ENCODE results near the gene TRIM29. TPM values are rescaled to one million over a fixed set of nuclear protein-coding genes. Genes with fewer than 3 reads are reported as not detected.

TRIM29 gene
- total RNA-seq, 1 experiment from 2014 or later: not detected

- Histone ChIP-seq H4K8ac (replicated peaks; ENCODE audit: insufficient read length, low read depth, low read length) (no peak overlapping the region), H3K27ac (ENCODE audit: insufficient read length, low read depth, low read length) (no peak overlapping the region), H2BK120ac (ENCODE audit: low read depth, low read length, poor library complexity, severe bottlenecking) (no peak overlapping the region), H3K79me1 (ENCODE audit: insufficient read depth, low read depth, low read length, poor library complexity, severe bottlenecking) (no peaks in the 10 kb centered on the region), H2AFZ (ENCODE audit: low read length) (no peak overlapping the region), H3K23me2 (ENCODE audit: insufficient read length, low read depth, low read length, poor library complexity, severe bottlenecking) (no peaks in the 10 kb centered on the region), H3K14ac (ENCODE audit: insufficient read depth, low read length) (no peak overlapping the region), H3K4ac (ENCODE audit: low read depth, low read length) (no peak overlapping the region), H3K9ac (ENCODE audit: extremely low read depth, insufficient read length, low read length) (no peak overlapping the region), H4K91ac (ENCODE audit: insufficient read length, low read depth, low read length) (no peak overlapping the region), H3K4me2 (ENCODE audit: insufficient read depth, insufficient read length, low read length) (no peak overlapping the region), H2BK20ac (ENCODE audit: low read depth, low read length, poor library complexity, severe bottlenecking) (no peak overlapping the region), H3K23ac (ENCODE audit: insufficient read length, low read depth, low read length) (no peak overlapping the region), H4K5ac (ENCODE audit: insufficient read length, low read depth, low read length) (no peak overlapping the region), H3K79me2 (ENCODE audit: insufficient read depth, low read length) (no peaks in the 10 kb centered on the region), H3K56ac (ENCODE audit: insufficient read length, low read depth, low read length) (no peak overlapping the region), H2BK12ac (ENCODE audit: insufficient read length, low read depth, low read length) (no peak overlapping the region), H2AK5ac (ENCODE audit: insufficient read length, low read length) (no peak overlapping the region), H4K20me1 (ENCODE audit: control insufficient read depth, insufficient read depth, insufficient read length) (no peaks in the 10 kb centered on the region), H3T11ph (ENCODE audit: low read length) (no peak overlapping the region), H3K4me1 (ENCODE audit: insufficient read depth, low read length) (no peaks in the 10 kb centered on the region), H3K9me3 (ENCODE audit: control insufficient read depth, low read depth, low read length) (no peaks in the 10 kb centered on the region), H3K18ac (ENCODE audit: insufficient read length, low read depth, low read length) (no peak overlapping the region), H3K27me3 (ENCODE audit: insufficient read depth, low read length) (no peaks in the 10 kb centered on the region; the same call in 1 of the 2 replicates), H2BK15ac (ENCODE audit: low read depth, low read length) (no peak overlapping the region), H2BK5ac (ENCODE audit: insufficient read length, low read length) (no peak overlapping the region)
- no peak for TF ChIP-seq CTCF (conservative IDR thresholded peaks at IDR 0.05)
- no CpG with 5 or more reads among the region's 3 CpGs for WGBS (ENCODE audit: extremely low coverage, insufficient read length, low lambda C conversion rate)
- H3K4me1 Mint-ChIP-seq: peaks cover 22 to 32% of the 10 kb centered on the region in 2 experiments
- H3K4me3 Mint-ChIP-seq: no peak overlapping the region
- no peaks in the 10 kb centered on the region for H3K9me3 Mint-ChIP-seq
- H3K27ac Mint-ChIP-seq: no peak overlapping the region
- H3K36me3 Mint-ChIP-seq (ENCODE audit: insufficient read depth in 1 of 3, low read depth in 3 of 3): peaks cover 0 to 7% (median 2%) of the 10 kb centered on the region in 3 experiments; a peak in 1 of 7 replicates
- H3K27me3 Mint-ChIP-seq (ENCODE audit: low read depth): peaks cover 9% of the 10 kb centered on the region
- DNase-seq: peak; percentile 6
Measured at GRCh38 chr11:120065876-120066275, 72.0 kb downstream of the TRIM29 start.

All from H9 (cell line).